Kidney epithelial cell (primary cell): ENCODE results near the gene ACE. TPM values are rescaled to one million over a fixed set of nuclear protein-coding genes. Genes with fewer than 3 reads are reported as not detected.

ENCODE experiments used
- DNase-seq: peaks from one replicate; pipeline ENCODE4 v3.0.0-alpha.2; 2010; ENCODE audit warnings: low read depth
- H3K27me3 ChIP-seq: 2 replicates; pipeline ENCODE4 v1.6.0; 2011; ENCODE audit warnings: low read length; ENCODE audit not compliant: control insufficient read depth, insufficient read depth
- H3K36me3 ChIP-seq: 2 replicates; pipeline ENCODE4 v1.5.1; 2011; ENCODE audit warnings: low read length; ENCODE audit not compliant: control insufficient read depth, insufficient read depth
- H3K4me3 ChIP-seq: 2 replicates; pipeline ENCODE4 v1.5.1; 2011; ENCODE audit warnings: low read depth, mild to moderate bottlenecking, control low read depth, low read length
- total RNA-seq: library from RNA; depleted of rRNA; stranded (reverse); fragments of >200 nt; gene quantifications from 2 replicates; pipeline ENCODE4 v1.2.3, GENCODE V29; 2015
- TF ChIP-seq, protein P1 (sequence below): IDR thresholded peaks from 2 replicates; pipeline ENCODE4 v1.5.1; 2011; ENCODE audit warnings: mild to moderate bottlenecking, moderate library complexity, low read length, control low read depth, inconsistent platforms; ENCODE audit not compliant: insufficient read depth, poor library complexity, severe bottlenecking

The ACE gene
- total RNA-seq = 1.5 and 1.6 TPM in 2 replicates

DNA sequence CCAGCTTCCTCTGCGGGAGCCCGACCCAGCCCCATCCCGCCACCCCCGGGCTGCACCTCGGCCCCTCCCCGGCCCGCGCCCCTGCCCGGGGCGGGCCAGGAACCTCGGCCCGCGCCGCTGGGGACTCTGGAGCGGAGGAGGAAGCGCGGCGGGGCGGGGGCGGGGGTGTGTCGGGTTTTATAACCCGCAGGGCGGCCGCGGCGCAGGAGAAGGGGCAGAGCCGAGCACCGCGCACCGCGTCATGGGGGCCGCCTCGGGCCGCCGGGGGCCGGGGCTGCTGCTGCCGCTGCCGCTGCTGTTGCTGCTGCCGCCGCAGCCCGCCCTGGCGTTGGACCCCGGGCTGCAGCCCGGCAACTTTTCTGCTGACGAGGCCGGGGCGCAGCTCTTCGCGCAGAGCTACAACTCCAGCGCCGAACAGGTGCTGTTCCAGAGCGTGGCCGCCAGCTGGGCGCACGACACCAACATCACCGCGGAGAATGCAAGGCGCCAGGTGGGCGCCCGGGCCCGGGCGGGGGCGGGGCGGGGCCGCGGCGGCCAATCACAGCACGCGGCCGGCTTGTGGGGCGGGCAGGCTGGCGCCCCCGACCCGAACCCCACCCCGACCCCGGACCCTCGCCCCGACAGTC is at the start of gene ACE:
TSS of gene ACE (plus strand) at position 208 of the 626 bp plus-strand sequence. CDS start at position 242, 34 bp downstream.
- TF ChIP-seq, protein P1, sequence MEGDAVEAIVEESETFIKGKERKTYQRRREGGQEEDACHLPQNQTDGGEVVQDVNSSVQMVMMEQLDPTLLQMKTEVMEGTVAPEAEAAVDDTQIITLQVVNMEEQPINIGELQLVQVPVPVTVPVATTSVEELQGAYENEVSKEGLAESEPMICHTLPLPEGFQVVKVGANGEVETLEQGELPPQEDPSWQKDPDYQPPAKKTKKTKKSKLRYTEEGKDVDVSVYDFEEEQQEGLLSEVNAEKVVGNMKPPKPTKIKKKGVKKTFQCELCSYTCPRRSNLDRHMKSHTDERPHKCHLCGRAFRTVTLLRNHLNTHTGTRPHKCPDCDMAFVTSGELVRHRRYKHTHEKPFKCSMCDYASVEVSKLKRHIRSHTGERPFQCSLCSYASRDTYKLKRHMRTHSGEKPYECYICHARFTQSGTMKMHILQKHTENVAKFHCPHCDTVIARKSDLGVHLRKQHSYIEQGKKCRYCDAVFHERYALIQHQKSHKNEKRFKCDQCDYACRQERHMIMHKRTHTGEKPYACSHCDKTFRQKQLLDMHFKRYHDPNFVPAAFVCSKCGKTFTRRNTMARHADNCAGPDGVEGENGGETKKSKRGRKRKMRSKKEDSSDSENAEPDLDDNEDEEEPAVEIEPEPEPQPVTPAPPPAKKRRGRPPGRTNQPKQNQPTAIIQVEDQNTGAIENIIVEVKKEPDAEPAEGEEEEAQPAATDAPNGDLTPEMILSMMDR = no peak
- Histone ChIP-seq H3K36me3 (no peaks in the 10 kb centered on the region), H3K27me3 (peaks cover 22% of the 10 kb centered on the region), H3K4me3 (peak within 1 kb of the TSS; percentile 15)
- DNase-seq = no peak

DNA sequence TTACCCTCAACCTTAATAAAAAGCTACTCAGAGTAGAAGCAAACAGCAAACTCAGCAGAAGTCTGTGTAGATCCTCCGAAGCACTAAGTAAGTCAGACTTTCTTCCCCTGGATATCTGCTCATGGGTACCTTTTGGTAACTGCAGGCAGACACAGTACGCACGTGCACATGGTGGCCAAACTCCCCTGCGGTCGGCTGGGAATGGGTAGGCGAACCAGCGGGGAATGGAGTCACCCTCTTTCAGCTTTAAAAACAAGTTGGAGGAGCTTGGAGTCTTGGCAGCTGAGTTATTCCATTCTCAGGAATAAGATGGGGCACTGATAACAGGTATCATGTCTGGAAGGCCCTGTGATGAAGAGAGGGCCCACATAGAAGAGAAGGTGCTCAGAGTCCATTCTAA is 47.1 kb upstream of the ACE start:
- no peaks in the 10 kb centered on the region for H3K27me3 ChIP-seq
- TF ChIP-seq, protein P1 = no peak
- peaks cover 2% of the 10 kb centered on the region for H3K36me3 ChIP-seq
- no peak for DNase-seq
- no peak overlapping the region for H3K4me3 ChIP-seq

DNA sequence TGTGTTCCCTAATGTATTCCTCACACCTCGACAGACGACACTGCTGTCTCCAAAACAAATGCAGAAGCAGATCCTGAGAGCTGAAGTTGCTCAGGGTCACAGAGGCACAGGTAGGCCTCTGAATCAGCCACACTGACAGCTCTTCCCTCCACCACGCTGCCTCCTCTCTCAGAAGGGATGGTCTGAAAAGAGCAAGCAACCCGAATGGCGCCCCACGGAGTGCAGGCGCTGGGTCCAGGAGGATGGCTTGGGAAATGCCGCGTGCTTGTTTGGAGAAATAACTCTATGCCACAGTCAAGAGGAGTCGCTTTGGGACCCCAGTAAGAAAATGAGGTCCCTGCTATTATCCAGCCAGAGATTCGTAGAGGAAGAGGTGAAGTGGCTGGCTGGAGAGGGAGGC is 46.6 kb upstream of the ACE start:
- TF ChIP-seq, protein P1 = no peak
- Histone ChIP-seq H3K36me3 (peaks cover 2% of the 10 kb centered on the region), H3K4me3 (no peak overlapping the region), H3K27me3 (no peaks in the 10 kb centered on the region)
- DNase-seq = no peak

DNA sequence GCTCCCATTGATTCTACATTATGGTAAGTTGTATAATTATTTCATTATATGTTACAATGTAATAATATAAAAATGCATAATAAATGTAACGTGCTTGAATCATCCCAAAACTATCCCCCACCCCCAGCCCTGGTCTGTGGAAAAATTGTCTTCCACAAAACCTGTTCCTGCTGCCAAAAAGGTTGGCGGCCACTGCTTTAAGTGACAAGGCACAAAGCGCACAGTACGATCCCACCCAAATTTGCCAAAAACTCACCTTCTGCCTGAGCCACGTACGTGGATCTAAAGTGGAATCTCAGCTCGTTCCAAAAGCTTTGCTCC is 45.3 kb upstream of the ACE start:
- TF ChIP-seq, protein P1 = no peak
- no peak for DNase-seq
- H3K27me3 ChIP-seq = no peaks in the 10 kb centered on the region
- H3K36me3 ChIP-seq = no peaks in the 10 kb centered on the region
- H3K4me3 ChIP-seq = no peak overlapping the region

DNA sequence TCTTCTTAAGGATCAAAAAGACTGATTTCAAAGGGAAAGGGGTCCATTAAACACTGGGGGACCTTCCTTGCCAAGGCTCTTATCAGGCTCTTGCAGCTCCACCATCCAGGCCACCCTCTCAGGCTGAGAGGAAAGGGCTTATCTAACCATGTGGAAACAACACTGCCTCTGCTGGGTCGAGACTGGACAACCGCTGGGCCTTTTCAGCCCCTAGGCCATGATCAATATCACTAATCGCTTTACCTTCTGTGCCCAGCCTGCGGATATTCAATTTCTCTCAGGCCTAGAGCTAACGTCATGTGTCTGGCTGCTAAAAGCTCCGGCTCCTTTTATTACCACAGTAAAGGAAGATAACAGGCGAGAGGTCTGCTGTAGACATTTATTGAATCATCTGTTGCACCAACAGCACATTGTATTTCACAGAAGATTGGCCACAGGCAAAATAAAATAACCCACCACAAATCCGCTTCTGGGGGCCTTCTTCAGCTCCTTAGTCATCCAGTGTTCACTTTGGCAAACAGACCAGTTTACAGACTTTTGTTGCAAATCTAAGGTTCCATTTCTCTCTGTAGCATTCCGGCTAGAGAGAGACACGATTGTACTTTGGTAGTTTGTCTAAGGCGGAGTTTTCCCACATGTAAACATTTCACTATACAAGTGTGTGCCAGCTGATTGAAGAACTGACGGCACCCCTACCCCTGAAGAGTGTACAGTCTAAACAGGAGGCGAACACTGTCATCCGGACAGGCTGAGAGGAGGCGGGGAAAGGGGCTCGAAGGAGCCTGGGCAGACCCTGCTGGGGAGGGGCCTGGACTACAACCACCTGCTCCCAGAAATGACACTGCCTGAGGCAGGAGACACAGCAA is 44.7 kb upstream of the ACE start:
- H3K27me3 ChIP-seq = no peaks in the 10 kb centered on the region
- DNase-seq = no peak
- TF ChIP-seq, protein P1 = no peak
- no peak overlapping the region for H3K4me3 ChIP-seq
- no peaks in the 10 kb centered on the region for H3K36me3 ChIP-seq
